ENCODE data around the gene GSTA3.

GSTA3 gene

GRCh38 chr6:52849137-52849536, 60.4 kb downstream of the GSTA3 start:
- DNase-seq: no peak

Data from activated CD4-positive, alpha-beta T cell treated with anti-CD3 and anti-CD28 coated beads for 1 hour (primary cell).